Lower leg skin (tissue), 4 donors: Measurements from ENCODE around the gene BBOF1. TPM values are rescaled to one million over a fixed set of nuclear protein-coding genes. Genes with fewer than 3 reads are reported as not detected.
"Not testable (repeated sequence)": the region's sequence is repeated elsewhere in the genome, so short reads cannot be mapped to it uniquely, and the experiment has no call there.

ENCODE experiments used
- DNase-seq, 2 donors: peaks; one replicate each; pipeline ENCODE4 v3.0.0-alpha.2; 2019; ENCODE audit warnings: low spot score in 2 of 2
- H3K4me3 ChIP-seq: fragments of 200-600 bp; sonication (generic); 2 replicates; pipeline ENCODE4 v1.5.1; 2017; ENCODE audit warnings: mild to moderate bottlenecking, low read depth; ENCODE audit not compliant: poor library complexity, severe bottlenecking
- POLR2A ChIP-seq, 2 donors: fragments of 450-650 bp; IDR thresholded peaks; one replicate each; pipeline ENCODE4 v1.6.1; 2016 to 2017; ENCODE audit warnings: antibody characterized with exemption in 2 of 2, mild to moderate bottlenecking in 1 of 2, moderate library complexity in 1 of 2
- WGBS, 2 donors: methylation state at CpG; one replicate each; pipeline ENCODE4 v1.1.5; 2018; 5-methylcytosine and 5-hydroxymethylcytosine counted together
- intact Hi-C: fragments of 100-400 bp; cut with DNase I; formaldehyde crosslinking; loops from one replicate; pipeline ENCODE4 v1.15.0; 2023; ENCODE audit warnings: low total_unique reads
- total RNA-seq, 4 donors: library from RNA; depleted of rRNA; stranded (reverse); fragments of >200 nt; gene quantifications; one replicate each; pipeline ENCODE4 v1.1.0, GENCODE V29; 2016
- TF ChIP-seq, protein P1 (sequence below), 3 donors: fragments of 450-650 bp; IDR thresholded peaks; one replicate each; pipeline ENCODE4 v1.5.1; 2016; ENCODE audit warnings: antibody characterized with exemption in 3 of 3, mild to moderate bottlenecking in 3 of 3, moderate library complexity in 2 of 3

The BBOF1 gene
- total RNA-seq, 4 donors from 2014 or later, result 2.1 to 9.1 (median 3.7) TPM

DNA sequence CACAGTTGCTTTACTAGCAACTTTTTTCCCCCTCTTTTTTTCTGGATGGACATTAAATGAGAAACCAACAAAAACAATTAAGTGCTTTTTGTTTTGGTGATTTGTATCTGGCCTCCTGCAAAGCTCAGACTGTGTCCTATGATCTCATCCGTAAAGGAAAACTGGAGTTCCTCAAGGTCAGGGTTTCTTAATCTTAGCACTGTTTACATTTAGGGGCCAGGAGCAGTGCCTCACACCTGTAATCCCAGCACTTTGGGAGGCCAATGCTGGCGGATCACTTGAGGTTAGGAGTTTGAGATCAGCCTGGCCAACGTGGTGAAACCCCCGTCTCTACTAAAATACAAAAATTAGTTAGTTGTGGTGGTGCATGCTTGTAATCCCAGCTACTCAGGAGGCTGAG is 28.1 kb upstream of the BBOF1 start:
- intact Hi-C loops, result no loop called here
- TF ChIP-seq POLR2A (IDR thresholded peaks at IDR 0.05), result no peak
- TF ChIP-seq, protein P1, sequence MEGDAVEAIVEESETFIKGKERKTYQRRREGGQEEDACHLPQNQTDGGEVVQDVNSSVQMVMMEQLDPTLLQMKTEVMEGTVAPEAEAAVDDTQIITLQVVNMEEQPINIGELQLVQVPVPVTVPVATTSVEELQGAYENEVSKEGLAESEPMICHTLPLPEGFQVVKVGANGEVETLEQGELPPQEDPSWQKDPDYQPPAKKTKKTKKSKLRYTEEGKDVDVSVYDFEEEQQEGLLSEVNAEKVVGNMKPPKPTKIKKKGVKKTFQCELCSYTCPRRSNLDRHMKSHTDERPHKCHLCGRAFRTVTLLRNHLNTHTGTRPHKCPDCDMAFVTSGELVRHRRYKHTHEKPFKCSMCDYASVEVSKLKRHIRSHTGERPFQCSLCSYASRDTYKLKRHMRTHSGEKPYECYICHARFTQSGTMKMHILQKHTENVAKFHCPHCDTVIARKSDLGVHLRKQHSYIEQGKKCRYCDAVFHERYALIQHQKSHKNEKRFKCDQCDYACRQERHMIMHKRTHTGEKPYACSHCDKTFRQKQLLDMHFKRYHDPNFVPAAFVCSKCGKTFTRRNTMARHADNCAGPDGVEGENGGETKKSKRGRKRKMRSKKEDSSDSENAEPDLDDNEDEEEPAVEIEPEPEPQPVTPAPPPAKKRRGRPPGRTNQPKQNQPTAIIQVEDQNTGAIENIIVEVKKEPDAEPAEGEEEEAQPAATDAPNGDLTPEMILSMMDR (IDR thresholded peaks at IDR 0.05), result no peak
- 85 to 92% methylated on average over 4 of the region's 4 CpGs for WGBS, 2 donors
- H3K4me3 ChIP-seq, result no peak overlapping the region
- DNase-seq, result no peak

DNA sequence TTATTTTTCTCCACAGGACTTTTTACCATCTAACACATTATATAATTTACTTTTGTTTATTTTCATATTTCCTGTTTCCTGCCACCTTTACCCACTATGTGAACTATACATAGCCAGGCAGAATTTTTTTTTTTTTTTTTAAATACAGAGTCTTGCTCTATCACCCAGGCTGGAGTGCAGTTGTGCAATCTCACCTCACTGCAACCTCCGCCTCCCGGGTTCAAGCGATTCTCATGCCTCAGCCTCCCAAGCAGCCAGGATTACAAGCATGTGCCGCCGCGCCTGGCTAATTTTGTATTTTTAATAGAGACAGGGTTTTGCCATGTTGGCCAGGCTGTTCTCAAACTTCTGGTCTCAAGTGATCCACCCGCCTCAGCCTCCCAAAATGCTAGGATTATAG is 24.2 kb upstream of the BBOF1 start:
- 96 to 97% methylated on average over 7 of the region's 7 CpGs for WGBS, 2 donors
- H3K4me3 ChIP-seq, intact Hi-C loops: not testable (repeated sequence)

DNA sequence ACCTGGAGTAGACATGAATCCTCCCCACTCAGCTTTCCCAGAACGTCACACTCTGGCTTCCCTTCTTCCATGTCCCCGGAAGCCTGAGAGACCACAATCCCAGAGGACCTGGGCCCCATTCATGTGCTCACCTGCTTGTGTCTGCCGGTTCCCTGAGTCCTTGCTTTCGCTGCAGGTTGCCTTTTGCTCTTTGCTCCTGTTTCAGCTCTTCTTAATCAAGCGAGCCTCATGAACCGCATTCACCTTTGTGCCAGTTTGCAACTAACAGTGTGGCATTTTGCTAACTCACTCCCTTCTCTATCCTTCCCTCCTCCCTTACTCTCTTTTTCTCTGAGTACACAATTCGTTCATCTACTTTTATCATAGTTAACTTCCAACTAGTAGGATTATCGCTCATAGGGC is 23.2 kb upstream of the BBOF1 start:
- no peak for TF ChIP-seq POLR2A (IDR thresholded peaks at IDR 0.05)
- TF ChIP-seq, protein P1 (IDR thresholded peaks at IDR 0.05), result no peak
- WGBS, 2 donors, result 94 to 95% methylated on average over 8 of the region's 8 CpGs
- H3K4me3 ChIP-seq, result no peak overlapping the region
- no peak for DNase-seq
- intact Hi-C loops, result no loop called here

More for the DNA sequence above, 24.2 kb upstream of the BBOF1 start:
- DNase-seq, result not testable (repeated sequence)

DNA sequence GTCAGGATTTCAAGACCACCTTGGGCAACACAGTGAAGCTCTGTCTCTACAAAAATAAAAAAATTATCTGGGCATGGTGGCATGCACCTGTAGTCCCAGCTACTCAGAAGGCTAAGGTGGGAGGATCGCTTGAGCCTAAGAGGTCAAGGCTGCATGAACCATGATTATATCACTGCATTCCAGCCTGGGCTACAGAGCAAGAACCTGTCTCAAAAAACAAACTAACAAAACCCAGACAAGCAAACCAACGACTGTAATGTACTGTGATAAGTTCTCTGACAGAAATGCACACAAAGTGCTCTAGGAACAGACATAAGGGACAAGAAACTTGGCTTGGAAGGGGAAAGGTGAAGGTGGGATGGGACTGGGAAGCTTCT is 22.4 kb upstream of the BBOF1 start:
- no peak overlapping the region for H3K4me3 ChIP-seq
- intact Hi-C loops, result no loop called here
- DNase-seq, result no peak
- TF ChIP-seq, protein P1 (IDR thresholded peaks at IDR 0.05), result no peak
- TF ChIP-seq POLR2A (IDR thresholded peaks at IDR 0.05), result no peak
- 74 to 88% methylated on average over 2 of the region's 2 CpGs for WGBS, 2 donors

DNA sequence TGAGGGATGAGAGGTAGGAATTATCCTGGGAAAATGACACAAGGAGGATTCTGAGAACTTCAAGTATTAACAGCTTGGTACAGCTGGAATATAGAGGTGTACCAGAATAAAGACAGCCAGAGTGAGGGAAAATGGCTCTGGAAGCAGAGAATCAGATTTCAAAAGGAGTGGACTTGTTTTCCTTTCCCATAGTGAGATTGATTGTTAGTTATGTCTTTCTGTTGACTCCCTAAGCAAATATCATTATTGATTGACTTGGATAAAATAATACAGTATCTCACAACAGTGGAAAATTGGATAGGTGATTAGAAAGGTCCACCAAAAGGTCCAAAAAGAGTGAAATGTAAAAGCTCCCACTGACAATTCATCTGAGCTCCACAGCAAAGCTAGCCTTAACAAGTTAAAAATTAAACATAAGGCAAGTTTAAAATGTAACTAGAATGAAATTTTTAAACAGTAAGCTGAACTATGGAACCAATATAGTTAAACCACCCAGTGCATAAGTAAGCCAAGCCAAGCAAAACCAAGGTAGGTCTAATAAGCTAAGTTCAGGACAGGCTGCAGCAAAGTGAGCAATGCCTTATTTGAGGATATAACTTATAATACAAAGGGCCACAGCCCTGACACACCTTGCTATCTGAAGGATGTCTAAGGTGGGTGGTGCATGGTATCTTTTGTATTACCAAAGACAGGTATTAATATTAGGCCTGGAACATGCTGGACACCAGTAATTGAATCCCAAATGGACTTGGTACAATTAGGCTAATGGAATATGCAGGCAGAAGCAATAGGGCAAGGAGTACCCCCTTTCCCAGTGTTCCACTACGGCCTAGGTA is 21.8 kb upstream of the BBOF1 start:
- DNase-seq, result no peak
- WGBS, 2 donors, result 82 to 95% methylated on average over 1 of the region's 1 CpG
- no peak overlapping the region for H3K4me3 ChIP-seq
- intact Hi-C loops, result no loop called here
- TF ChIP-seq, protein P1 (IDR thresholded peaks at IDR 0.05), result no peak
- no peak for TF ChIP-seq POLR2A (IDR thresholded peaks at IDR 0.05)

DNA sequence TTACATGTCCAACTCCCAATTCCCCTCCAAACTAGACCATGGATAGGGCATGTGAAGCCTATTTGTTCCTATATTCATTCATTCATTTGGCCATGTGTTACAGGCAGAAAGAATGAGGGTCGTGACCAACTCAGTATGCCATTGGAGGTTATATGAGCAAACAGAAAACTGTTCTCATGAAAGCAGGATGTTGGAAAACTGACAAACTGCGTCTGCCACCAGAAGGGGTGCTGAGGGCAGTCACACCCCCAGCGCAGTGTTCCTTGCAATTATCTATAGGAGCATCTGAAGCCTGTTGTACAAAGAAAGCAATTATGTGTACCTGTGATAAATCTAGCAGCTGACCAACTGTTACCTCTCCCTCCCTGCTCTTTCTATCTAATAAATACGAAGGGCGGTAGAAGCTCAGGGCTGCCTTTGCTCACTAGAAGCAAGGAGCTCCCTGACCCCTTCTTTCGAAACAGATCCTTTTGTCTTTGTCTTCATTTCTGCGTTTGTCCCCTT is 21.2 kb upstream of the BBOF1 start:
- no peak overlapping the region for H3K4me3 ChIP-seq
- WGBS, 2 donors, result 90 to 91% methylated on average over 7 of the region's 7 CpGs
- no peak for DNase-seq
- intact Hi-C loops, result no loop called here
- TF ChIP-seq, protein P1 (IDR thresholded peaks at IDR 0.05), result no peak
- TF ChIP-seq POLR2A (IDR thresholded peaks at IDR 0.05), result no peak
